HG03139 (cell line): ENCODE measurements around the gene FOXE3.

Experiments
- ATAC-seq: cut with Tn5 transposase; IDR thresholded peaks from one replicate; pipeline ENCODE4 v1.9.1; 2021; ENCODE audit not compliant: unreplicated experiment

Gene FOXE3

DNA sequence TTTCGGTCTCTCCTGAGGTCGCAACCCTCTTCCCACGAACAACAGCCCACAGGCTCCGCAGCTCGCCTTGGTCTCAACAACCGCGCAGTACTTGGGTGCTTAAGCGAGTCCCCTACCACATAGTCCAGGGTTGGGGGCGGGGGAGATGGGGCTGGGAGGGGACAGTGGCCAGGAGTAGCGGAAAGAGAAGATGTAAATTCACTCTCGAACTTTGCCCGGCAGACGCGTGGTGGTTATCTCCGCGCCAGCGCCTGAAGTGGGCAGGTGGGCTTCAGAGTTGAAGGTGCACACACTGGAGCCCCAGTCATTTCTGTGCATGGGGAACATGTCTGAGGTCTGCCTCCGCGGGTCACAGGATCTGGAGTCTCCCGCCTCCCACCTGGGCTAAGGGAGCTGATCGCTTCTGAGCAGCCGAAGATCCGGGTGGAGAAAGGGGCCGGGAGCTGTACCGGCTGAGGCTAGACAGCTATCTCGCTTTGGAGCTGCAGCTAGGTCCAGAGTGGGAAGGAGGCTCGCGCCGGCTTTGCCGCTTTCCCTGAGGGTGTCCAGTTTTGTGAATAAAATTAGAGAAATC lies 17.5 kb downstream of the FOXE3 start:
- ATAC-seq = no peak

DNA sequence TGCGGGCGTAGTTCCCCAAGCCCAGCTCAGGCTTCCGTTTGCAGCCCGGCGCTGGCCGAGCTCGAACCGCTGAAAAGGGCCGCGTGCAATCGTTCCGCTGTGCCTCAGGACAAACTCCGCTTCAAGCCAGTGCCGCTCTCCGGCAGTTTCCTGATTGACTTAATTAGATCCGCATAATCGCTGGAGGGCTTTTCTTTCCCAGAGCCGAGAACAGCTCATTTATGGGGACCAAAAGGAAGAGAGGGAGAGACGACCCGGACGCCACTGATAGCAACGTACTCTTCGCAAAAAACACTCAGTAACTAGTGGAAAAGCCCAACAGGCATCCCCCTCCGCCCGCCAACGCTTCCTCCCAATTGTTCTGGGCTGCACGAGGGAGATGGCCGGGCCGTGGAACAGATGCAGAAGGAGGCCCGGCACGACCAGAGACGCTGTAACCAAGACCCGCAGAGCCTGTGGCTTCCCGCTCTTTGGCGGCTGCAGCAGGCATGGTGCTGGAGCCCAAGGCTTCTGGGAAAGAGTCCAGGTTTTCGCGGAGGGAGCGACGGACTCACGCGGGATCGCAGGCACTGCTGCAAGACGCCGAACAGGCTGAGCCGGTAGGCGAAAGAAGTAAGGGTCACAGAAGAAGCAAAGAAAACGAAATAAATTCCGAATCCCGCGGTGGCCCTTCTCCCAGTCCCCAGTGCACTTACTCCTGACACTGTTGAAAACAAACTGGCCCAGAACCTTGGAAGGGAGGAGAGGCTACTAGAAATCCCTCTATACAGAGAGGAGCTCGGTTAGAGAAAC lies 18.2 kb downstream of the FOXE3 start:
- ATAC-seq = no peak

DNA sequence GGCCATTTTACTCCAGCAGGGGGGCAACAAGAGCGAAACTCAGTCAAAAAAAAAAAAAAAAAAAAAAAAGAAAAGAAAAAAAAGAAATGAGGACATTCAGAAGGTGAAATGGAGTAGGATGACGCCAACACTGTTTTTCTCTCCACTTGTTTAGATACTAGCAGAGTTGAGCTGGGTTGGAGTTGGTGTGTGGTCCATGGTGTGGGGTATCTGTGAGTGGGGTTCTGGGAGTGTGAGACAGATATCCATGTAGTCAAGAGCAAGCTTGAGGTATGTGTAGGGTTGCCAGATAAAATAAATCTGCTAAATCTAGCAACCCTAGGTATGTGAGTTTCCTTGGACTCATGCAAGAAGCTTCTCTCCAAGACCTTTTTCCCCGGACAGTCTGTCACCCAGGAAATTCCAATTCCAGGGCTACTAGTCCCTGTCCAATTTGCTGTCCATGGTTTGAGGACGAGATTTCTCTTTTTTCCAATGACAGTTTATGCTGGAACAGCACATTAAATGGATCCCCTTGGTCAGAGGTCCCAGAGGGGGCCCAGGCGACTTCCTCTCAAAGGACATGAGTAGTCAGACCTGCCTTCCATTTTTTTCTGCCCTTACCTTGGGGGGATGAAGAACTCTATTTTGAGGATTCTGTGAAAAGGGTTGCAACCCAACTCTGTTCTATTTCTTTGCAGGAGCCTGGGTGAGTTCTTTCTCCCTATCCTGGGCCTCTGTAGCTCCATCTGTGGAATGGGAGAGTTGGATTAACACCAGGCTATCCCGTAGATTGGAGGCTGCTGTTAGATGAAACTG lies 19.6 kb downstream of the FOXE3 start:
- ATAC-seq = no peak

DNA sequence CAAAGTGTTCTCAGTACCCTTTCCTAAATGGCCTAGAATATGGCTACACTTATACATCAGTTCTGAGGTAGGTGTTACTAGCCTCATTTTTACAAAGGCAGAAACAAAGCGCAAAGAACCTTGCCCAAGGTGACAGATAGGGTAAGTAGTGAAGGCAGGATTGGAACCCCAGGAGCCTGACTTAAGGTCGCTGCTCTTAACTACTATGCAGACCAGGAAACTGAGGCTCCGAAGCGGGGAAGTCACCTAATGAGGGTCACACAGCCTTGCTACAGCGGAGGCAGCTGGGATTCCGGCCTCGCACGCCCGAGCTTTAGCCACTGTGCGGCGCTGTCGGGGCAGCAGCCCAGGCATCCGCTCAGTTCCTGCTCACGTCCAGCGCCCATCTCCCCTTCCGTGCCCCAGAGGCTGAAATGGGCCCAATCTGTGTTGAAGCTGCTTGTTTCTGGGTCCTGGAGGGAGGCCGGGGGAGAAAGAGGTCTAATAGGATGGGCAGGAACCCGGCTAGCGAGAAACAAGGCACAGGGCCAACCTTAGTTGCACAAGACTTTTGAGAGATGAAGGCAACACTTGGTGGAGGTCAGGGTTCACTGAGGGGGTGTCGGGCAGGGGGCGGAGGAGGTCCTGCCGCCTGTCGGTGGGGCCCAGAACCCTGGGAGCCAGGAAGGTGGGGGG lies 20.4 kb downstream of the FOXE3 start:
- peak; percentile 42 for ATAC-seq

DNA sequence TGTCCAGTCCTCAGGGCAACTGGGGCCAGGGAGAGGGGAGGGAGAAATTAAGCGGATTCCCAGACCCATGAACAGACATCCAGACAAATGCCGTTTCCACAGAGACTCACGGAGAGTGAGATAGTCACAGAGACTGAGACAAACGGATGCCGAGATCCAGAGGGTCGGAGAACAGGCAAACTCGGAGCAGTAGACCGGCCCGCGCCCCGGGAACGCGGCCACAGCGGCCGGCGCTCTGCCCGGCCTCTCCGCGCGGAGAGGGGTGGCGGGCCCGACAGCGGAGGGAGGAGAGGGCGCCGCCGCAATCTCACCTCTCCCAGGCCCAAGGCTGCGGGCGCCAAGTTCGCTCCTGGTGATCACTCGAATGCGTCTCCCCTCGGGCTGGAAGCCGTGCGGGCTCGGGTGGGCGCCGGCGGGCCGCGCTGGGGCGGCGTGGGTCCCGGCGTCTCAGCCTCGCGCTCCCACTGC lies 20.9 kb downstream of the FOXE3 start:
- peak; percentile 6 for ATAC-seq

DNA sequence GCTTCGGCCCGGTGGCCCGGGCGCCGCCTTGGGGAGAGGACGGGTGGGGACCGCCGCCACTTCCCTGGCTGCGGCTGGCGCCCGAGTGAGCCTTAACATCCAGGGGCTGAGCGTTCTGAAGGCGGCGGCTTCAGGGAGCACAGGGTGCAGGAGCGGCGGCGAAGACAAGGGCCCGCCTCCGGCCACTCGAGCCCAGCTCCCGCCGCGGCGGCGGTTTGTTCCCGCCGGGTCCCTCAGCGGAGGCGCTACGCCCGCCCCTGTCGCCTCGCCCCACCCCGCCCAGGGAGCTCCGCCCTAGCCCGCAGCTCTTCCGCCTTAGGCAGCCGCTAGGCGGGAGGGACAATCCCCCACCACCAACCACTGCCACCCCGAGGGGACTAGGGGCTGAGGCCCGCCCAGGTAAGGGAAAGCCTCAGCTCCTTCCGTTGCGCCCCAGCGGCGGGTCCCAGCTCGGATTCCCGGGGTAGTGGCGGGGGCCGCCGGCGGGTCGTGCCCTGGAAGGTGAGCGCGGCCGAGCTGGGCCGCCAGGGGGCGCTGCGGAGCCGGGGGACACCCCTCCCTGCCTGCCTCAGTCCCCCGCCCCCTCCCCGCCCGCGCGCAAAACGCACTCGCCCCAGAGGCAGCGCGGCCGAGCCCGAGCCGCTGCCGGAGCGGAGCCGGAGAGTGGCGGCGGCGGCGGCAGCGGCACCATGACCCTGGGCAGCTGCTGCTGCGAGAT lies 21.5 kb downstream of the FOXE3 start, which contains the start of gene FOXD2:
Gene FOXD2 (plus strand): TSS at position 598 of the 718 bp plus-strand sequence. CDS start 92 bp downstream, at position 690.
- peak; percentile 74 for ATAC-seq

DNA sequence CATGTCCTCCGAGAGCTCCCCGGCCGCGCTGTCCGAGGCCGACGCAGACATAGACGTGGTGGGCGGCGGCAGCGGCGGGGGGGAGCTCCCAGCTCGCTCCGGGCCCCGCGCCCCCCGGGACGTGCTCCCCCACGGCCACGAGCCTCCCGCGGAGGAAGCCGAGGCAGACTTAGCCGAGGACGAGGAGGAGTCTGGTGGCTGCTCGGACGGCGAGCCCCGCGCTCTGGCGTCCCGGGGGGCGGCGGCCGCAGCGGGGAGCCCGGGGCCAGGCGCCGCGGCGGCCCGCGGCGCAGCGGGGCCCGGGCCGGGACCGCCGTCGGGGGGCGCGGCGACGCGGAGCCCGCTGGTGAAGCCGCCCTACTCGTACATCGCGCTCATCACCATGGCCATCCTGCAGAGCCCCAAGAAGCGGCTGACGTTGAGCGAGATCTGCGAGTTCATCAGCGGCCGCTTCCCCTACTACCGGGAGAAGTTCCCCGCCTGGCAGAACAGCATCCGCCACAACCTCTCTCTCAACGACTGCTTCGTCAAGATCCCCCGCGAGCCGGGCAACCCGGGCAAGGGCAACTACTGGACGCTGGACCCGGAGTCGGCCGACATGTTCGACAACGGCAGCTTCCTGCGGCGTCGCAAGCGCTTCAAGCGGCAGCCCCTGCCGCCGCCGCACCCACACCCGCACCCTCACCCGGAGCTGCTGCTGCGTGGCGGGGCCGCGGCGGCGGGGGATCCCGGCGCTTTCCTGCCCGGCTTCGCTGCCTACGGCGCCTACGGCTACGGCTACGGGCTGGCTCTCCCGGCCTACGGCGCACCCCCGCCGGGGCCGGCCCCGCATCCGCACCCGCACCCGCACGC lies 22.3 kb downstream of the FOXE3 start:
- no peak for ATAC-seq

DNA sequence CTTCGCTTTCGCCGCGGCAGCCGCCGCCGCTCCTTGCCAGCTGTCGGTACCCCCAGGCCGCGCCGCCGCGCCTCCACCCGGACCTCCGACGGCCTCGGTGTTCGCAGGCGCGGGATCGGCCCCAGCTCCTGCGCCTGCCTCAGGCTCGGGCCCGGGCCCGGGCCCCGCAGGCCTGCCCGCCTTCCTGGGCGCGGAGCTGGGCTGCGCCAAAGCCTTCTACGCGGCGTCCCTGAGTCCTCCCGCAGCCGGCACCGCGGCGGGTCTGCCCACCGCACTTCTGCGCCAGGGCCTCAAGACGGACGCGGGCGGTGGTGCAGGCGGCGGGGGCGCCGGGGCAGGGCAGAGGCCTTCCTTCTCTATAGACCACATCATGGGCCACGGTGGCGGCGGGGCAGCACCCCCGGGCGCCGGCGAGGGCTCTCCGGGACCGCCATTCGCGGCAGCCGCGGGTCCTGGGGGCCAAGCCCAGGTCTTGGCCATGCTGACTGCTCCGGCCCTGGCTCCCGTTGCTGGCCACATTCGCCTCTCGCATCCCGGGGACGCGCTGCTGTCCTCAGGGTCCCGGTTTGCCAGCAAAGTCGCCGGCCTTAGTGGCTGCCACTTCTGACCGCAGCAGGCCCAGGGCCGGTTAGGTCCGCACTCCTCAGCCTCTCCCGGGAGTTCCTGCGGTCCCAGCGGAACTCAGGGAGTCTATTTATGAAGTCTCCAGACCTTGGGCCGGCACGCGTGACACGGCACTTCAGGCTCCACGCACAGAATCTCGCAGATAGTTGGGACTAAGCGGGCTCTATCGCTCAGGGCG lies 23.1 kb downstream of the FOXE3 start:
- ATAC-seq = no peak

DNA sequence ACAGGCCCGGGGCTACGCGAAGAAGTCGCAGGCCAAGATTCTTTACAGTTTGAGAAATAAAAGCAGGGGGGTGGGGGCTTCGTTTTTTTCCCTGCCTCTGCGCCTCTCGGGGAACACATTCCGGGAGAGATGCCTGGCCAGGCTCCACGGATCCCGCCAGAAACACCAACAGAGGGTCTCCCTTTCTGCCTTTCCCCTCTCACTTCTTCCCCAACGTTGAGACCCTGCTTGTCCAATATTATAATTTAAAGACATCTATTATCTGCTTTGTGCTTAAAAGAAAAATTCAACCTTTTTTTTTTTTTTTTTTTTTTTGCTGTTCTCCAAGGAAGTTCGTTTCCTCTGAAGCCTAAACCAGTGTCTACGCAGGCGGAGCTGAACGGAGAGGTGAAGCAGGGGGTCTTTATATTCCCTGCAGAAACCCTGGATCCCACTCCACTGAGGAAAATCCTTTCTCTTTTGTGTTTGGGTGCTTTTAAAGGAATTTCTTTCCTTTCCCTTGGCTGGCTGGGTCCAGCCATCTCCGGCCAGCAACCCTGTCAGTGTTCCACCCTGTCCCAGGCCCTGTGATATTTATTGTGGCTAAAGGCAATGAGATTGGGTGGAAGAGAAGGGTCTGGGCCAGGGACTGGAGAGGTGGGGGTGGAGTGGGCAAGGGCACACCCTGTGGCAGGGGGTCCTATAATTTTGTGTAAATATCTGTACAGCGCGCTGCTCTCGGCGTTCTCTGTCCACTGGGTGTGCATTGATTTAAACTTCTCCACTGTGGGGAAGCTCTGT lies 23.9 kb downstream of the FOXE3 start:
- ATAC-seq = no peak

DNA sequence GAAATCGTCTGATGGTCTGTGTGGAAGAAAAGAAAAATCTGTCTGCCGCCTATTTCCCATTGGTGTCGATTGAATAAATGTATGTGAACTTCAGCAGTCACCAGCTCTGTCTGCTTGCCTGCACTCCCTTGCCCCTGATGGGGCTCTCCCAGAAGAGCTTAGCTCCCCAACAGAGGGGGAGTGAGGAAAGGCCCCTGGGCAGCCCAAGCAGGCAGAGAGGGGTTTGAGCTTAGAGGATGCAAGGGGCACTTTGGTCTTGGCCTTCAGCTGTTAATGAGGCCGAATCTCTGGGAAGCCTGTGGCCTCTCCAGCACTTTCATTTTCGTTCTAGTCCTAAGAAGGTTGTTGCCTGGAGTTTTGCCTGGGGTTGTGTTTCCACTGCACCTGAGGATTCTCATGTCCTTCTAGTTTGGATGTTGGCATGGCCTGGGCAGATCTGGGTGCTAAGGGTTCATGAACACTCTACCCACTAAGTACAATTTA lies 24.6 kb downstream of the FOXE3 start:
- no peak for ATAC-seq

DNA sequence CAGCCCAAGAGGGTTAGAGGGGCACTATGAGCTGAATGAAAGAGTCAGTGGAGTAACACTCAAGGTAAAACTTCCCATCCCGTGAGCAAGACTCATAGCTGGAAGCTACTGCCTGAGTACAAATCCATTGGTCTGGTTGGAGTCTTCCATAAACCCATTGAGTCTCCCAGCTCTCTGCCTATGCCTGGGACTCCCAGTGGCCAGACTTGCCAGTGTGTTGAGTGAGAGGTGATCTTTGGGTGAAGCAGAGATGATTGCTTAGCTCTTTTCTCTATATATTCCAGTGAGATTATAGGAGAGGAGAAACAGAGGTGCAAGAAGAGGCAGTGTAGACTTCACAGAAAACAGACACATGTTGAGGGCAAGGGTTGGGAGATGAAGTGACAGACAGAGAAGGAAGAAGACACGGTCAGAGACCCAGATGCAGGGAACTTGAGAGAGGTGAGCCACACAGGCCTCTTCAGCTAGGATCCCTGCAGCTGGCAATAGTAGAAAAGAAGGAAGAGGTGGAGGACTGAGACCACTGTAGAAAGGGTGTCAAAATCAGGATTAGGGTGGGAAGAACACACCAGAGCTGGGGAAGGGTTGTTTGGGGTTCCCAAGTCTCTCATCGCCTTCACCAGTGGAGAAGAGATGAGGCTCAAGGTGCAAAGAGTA lies 25.5 kb downstream of the FOXE3 start:
- ATAC-seq = no peak

DNA sequence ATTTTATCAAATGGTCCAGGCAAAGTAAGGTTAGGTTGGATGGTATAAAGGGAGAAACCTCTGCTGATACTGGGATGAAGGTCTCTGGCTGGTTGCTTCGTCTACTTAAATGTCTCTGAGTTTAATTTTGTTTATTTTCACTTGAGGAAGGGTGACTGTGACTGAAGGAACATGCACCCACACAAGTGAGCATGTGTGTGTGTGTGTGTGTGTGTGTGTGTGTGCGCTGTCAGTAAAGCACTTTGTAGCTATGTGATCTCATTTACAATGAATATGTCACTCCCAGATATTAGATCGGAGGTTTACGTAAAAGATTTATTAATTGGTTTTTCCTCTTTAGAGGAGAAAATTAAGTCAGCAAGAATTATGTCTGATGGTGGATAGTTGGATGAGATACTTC lies 26.1 kb downstream of the FOXE3 start:
- ATAC-seq = no peak

DNA sequence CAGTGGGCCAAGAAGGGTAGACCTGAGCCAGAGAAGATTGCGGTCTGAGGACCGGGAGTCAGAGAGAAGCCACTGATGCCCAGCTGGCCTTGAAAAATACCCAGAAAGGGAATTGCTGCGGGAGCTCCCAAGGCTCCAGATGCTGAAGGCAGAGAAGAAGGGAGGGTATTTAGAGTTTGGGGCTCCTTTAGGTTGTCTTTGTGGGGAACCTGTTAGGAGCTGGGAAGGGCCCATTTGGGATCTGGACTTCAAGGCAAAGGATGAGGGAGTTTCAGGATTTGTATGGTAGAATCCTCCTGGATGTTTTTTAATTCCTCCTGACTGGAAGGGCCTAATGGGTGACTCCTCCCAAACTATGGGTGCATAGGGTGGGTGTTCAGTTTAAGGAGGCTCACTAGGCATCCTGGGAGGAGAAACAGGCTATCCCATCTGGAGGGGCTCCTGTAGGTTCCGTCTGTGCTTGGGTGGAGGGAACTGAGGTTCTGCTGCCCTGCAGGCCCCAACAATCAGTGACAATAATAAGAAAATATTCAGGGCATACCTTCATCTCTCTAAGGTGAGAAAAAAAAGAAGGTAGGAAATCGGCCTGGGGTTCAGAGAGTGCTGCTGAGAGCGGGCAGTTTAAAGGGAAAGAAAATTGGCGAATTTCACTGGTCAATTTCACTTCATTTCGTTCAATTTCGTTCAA lies 26.9 kb downstream of the FOXE3 start:
- ATAC-seq = no peak

DNA sequence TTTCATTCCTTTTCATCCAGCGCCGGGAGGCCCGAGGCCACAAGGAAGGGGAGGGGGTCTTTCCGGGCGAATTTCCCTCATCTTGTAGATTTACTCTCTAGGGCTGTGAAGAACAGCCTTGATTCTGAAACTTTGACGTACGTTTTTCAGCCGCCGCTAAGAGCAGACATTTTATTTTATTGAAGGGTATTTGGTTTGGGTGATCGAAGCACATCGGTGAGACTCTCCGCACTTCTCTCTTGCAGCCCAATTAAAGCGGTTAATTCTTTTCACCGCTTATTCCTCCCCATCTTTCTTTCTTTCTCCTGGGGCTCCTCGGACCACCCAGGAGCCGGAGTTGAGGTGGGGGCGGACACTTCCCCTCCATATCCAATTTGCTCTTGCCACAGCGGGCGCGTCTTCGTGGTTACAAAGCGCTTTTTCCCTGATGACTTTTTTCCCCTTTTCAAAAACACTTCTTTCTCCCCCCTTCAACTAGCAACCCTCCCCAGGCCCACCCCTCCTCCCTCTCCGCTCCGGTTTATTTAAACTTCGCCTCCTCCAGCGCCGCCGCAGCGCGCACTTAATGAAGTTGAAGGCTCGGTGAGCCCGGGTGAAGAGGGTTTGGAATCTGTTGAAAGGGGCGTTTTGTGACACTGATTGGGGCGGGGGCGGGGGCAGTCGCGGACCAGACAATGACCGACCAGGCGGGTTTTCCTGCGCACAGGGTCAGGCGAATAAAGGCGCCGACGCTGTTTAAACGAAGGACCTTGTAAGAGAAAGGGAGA lies 27.6 kb downstream of the FOXE3 start:
- ATAC-seq = no peak

DNA sequence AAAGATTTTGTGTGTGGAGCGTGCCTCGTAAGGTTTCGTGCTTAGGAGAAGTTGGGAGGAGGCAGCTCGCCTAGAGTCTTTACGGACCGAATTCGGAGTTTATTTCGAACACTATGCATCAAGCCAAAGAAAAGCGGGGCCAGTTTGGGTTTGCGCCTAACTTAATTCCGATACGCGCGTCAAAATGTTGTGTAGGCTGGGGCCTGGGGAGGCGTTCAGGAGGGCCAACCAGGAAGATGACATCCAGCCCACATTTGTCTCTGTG lies 28.1 kb downstream of the FOXE3 start:
- ATAC-seq = no peak
